ENCODE data around the gene UBE2S.

UBE2S gene

GRCh38 chr19:55358943-55359908 lies 48.4 kb downstream of the UBE2S start:
- DNase-seq, result no peak

- no peak for DNase-seq
Measured at GRCh38 chr19:55358493-55358892, 49.1 kb downstream of the UBE2S start.

GRCh38 chr19:55355213-55355821 lies 52.3 kb downstream of the UBE2S start:
- DNase-seq, result no peak

GRCh38 chr19:55354698-55355212 lies 52.8 kb downstream of the UBE2S start, which contains the start of gene COX6B2:
COX6B2 (minus strand) TSS chr19:55354719; CDS start chr19:55354521, 198 bp downstream.
- DNase-seq, result no peak

- DNase-seq, result peak; percentile 74
Measured at GRCh38 chr19:55353803-55354697, 53.5 kb downstream of the UBE2S start.

- DNase-seq, result no peak
Measured at GRCh38 chr19:55353356-55353802, 54.2 kb downstream of the UBE2S start.

- no peak for DNase-seq
Measured at GRCh38 chr19:55352549-55353145, 54.9 kb downstream of the UBE2S start.

- DNase-seq, result no peak
Measured at GRCh38 chr19:55352040-55352439, 55.5 kb downstream of the UBE2S start.

GRCh38 chr19:55350620-55351315 lies 56.8 kb downstream of the UBE2S start:
- no peak for DNase-seq
